Esophagus squamous epithelium (tissue), 5 donors: ENCODE results near the gene DCUN1D2. TPM values are rescaled to one million over a fixed set of nuclear protein-coding genes. Genes with fewer than 3 reads are reported as not detected.

ENCODE experiments used
- DNase-seq: peaks from one replicate; lab custom pipeline; 2025; lab: John Stamatoyannopoulos, UW
- H3K27ac ChIP-seq, 4 donors: fragments of 200-600 bp; sonication (generic); one replicate each; pipeline ENCODE4 v1.5.1; 2016 to 2019; ENCODE audit warnings: mild to moderate bottlenecking in 1 of 4
- H3K27me3 ChIP-seq, 4 donors: fragments of 200-600 bp; sonication (generic); 1 replicate in 3 of 4; 2 replicates in 1 of 4; pipeline versions ENCODE4 v1.5.1 to v1.6.0; 2017 to 2021; ENCODE audit warnings: antibody characterized with exemption in 1 of 4
- H3K36me3 ChIP-seq, 3 donors: fragments of 200-600 bp; sonication (generic); one replicate each; pipeline ENCODE4 v1.5.1; 2016 to 2019
- H3K4me1 ChIP-seq, 3 donors: fragments of 200-600 bp; sonication (generic); one replicate each; pipeline ENCODE4 v1.5.1; 2017 to 2019
- H3K4me3 ChIP-seq, 4 donors: fragments of 200-600 bp; sonication (generic); 1 replicate in 3 of 4; 2 replicates in 1 of 4; pipeline ENCODE4 v1.5.1; 2016 to 2019; ENCODE audit warnings: mild to moderate bottlenecking in 2 of 4, moderate library complexity in 1 of 4
- H3K9me3 ChIP-seq, 3 donors: fragments of 200-600 bp; sonication (generic); one replicate each; pipeline ENCODE4 v1.5.1; 2016 to 2019
- POLR2A ChIP-seq, 4 donors: fragments of 450-650 bp; IDR thresholded peaks; one replicate each; pipeline ENCODE4 v1.6.1; 2017; ENCODE audit warnings: antibody characterized with exemption in 4 of 4, mild to moderate bottlenecking in 4 of 4, moderate library complexity in 3 of 4
- WGBS, 2 donors: methylation state at CpG; one replicate each; pipeline ENCODE4 v1.1.5; 2018; 5-methylcytosine and 5-hydroxymethylcytosine counted together
- intact Hi-C: fragments of 100-400 bp; cut with DNase I; formaldehyde crosslinking; loops from one replicate; pipeline ENCODE4 v1.15.0; 2022
- small RNA-seq, 4 donors: library from RNA; depleted of rRNA; stranded (forward); fragments of <200 nt; gene quantifications; one replicate each; pipeline ENCODE3, GENCODE V24; 2016
- total RNA-seq, 4 donors: library from RNA; depleted of rRNA; stranded (reverse); fragments of >200 nt; gene quantifications; one replicate each; pipeline ENCODE4 v1.1.0, GENCODE V29; 2016
- TF ChIP-seq, protein P1 (sequence below), 6 experiments: fragments of 450-650 bp in 4 of 6; fragments of 200-600 bp in 2 of 6; sonication (generic) in 2 of 6; IDR thresholded peaks; one replicate each; pipeline ENCODE4 v1.5.1; 2016 to 2019; ENCODE audit warnings: antibody characterized with exemption in 6 of 6, mild to moderate bottlenecking in 4 of 6, moderate library complexity in 4 of 6
- donor health status: DM: yes; HTN: yes; CAD: no.

The DCUN1D2 gene
- total RNA-seq, 4 donors from 2014 or later = 4.7 to 14.1 (median 7.7) TPM

- no peak overlapping the region for H3K4me3 ChIP-seq
- H3K27ac ChIP-seq = no peak overlapping the region
- H3K36me3 ChIP-seq = no peaks in the 10 kb centered on the region
- H3K27me3 ChIP-seq = peaks cover 0 to 66% (median 0%) of the 10 kb centered on the region in 4 donors
- intact Hi-C loops = no loop called here
- no peak for DNase-seq
- no peaks in the 10 kb centered on the region for H3K9me3 ChIP-seq
- 65 to 85% methylated on average over 12 to 18 of the region's 41 CpGs for WGBS, 2 donors
- TF ChIP-seq POLR2A (IDR thresholded peaks at IDR 0.05) = no peak
- TF ChIP-seq, protein P1, sequence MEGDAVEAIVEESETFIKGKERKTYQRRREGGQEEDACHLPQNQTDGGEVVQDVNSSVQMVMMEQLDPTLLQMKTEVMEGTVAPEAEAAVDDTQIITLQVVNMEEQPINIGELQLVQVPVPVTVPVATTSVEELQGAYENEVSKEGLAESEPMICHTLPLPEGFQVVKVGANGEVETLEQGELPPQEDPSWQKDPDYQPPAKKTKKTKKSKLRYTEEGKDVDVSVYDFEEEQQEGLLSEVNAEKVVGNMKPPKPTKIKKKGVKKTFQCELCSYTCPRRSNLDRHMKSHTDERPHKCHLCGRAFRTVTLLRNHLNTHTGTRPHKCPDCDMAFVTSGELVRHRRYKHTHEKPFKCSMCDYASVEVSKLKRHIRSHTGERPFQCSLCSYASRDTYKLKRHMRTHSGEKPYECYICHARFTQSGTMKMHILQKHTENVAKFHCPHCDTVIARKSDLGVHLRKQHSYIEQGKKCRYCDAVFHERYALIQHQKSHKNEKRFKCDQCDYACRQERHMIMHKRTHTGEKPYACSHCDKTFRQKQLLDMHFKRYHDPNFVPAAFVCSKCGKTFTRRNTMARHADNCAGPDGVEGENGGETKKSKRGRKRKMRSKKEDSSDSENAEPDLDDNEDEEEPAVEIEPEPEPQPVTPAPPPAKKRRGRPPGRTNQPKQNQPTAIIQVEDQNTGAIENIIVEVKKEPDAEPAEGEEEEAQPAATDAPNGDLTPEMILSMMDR (IDR thresholded peaks at IDR 0.05) = no peak
- H3K4me1 ChIP-seq = peaks cover 4 to 23% (median 6%) of the 10 kb centered on the region in 3 donors
These were observed 82.7 kb downstream of the DCUN1D2 start for GRCh38 chr13:113407531-113408393.

- no peak for DNase-seq
- peaks cover 0 to 73% (median 0%) of the 10 kb centered on the region in 4 donors for H3K27me3 ChIP-seq
- no peak for TF ChIP-seq POLR2A (IDR thresholded peaks at IDR 0.05)
- TF ChIP-seq, protein P1 (IDR thresholded peaks at IDR 0.05) = no peak
- peaks cover 4 to 23% (median 6%) of the 10 kb centered on the region in 3 donors for H3K4me1 ChIP-seq
- no peaks in the 10 kb centered on the region for H3K9me3 ChIP-seq
- no peak overlapping the region for H3K4me3 ChIP-seq
- no peaks in the 10 kb centered on the region for H3K36me3 ChIP-seq
- WGBS, 2 donors = 82% methylated on average over 5 of the region's 21 CpGs; no CpG with 5 or more reads in 1 of the 2 donors
- no peak overlapping the region for H3K27ac ChIP-seq
- intact Hi-C loops = no loop called here
These were observed 83.4 kb downstream of the DCUN1D2 start for GRCh38 chr13:113407103-113407530.

GRCh38 chr13:113406321-113407102 is 84.0 kb downstream of the DCUN1D2 start:
- no peak overlapping the region for H3K4me3 ChIP-seq
- H3K36me3 ChIP-seq = no peaks in the 10 kb centered on the region
- no peak overlapping the region for H3K27ac ChIP-seq
- intact Hi-C loops = no loop called here
- DNase-seq = no peak
- WGBS, 2 donors = 79 to 81% methylated on average over 15 to 19 of the region's 28 CpGs
- no peaks in the 10 kb centered on the region for H3K9me3 ChIP-seq
- peaks cover 0 to 79% (median 0%) of the 10 kb centered on the region in 4 donors for H3K27me3 ChIP-seq
- TF ChIP-seq, protein P1 (IDR thresholded peaks at IDR 0.05) = no peak
- no peak for TF ChIP-seq POLR2A (IDR thresholded peaks at IDR 0.05)
- H3K4me1 ChIP-seq = peaks cover 4 to 18% (median 6%) of the 10 kb centered on the region in 3 donors

Small RNA genes within 50 kb of the gene (small RNA-seq; reads per million reads assigned to genes)
- 0 to 0.45 (median 0) reads per million in 4 donors for gene RNU1-16P

Other genes with a start within 250 kb of the DCUN1D2 start
- 100 to 1,000 TPM in 3 of 4 donors, 10 to 100 TPM in 1; 95.4 to 153 (median 123) TPM for gene LAMP1, start 193.5 kb downstream of the DCUN1D2 start, total RNA-seq
- 10 to 100 TPM; 14.7 to 18.5 (median 15.7) TPM for gene GRTP1, start 126.6 kb downstream of the DCUN1D2 start, total RNA-seq
- 1 to 10 TPM in 3 of 4 donors, under 1 TPM in 1; 0.31 to 3.5 (median 2.2) TPM for gene ADPRHL1, start 37.2 kb downstream of the DCUN1D2 start, total RNA-seq
- gene TFDP1, start 94.0 kb upstream of the DCUN1D2 start, total RNA-seq = 10 to 100 TPM; 55.7 to 82.1 (median 59.5) TPM
- not detected for gene ATP4B, start 167.5 kb upstream of the DCUN1D2 start, total RNA-seq
- gene GRK1, start 176.5 kb upstream of the DCUN1D2 start, total RNA-seq = not detected